HepG2 (cell line): ENCODE results near the gene PSMB3. TPM values are rescaled to one million over a fixed set of nuclear protein-coding genes. Genes with fewer than 3 reads are reported as not detected.
A peak's percentile ranks its signal among the peaks of the same experiment; 100 is the strongest.

Experiments used
- BHLHE40 ChIP-seq: IDR thresholded peaks from 2 replicates; pipeline ENCODE4 v1.6.1; 2011; ENCODE audit warnings: low read length, improper control_type of control experiment
- CBX1 ChIP-seq: IDR thresholded peaks from one replicate; pipeline ENCODE4 v1.6.1; 2016; ENCODE audit warnings: antibody characterized with exemption, low read depth
- CENPX ChIP-seq: sonication (generic); formaldehyde crosslinking; IDR thresholded peaks from 2 replicates; pipeline ENCODE4 v1.9.0; 2021; ENCODE audit warnings: mild to moderate bottlenecking, missing genetic modification reagents, moderate library complexity
- DNMT3B ChIP-seq: conservative IDR thresholded peaks from 2 replicates; pipeline ENCODE4 v1.6.1; 2016; ENCODE audit warnings: missing biosample characterization, control low read depth
- DR1 ChIP-seq: sonication (generic); formaldehyde crosslinking; IDR thresholded peaks from 2 replicates; pipeline ENCODE4 v1.8.0; 2021; ENCODE audit warnings: mild to moderate bottlenecking, missing genetic modification reagents, inconsistent platforms
- KMT2B ChIP-seq: IDR thresholded peaks from 2 replicates; pipeline ENCODE4 v1.6.1; 2016; ENCODE audit warnings: missing genetic modification reagents, missing compliant biosample characterization
- MIXL1 ChIP-seq: IDR thresholded peaks from 2 replicates; pipeline ENCODE4 v1.6.1; 2016
- NFE2L1 ChIP-seq: sonication (generic); formaldehyde crosslinking; IDR thresholded peaks from 2 replicates; pipeline ENCODE4 v1.4.0; 2020; ENCODE audit warnings: missing genetic modification reagents, mild to moderate bottlenecking, borderline replicate concordance
- NR2F2 ChIP-seq: IDR thresholded peaks from 2 replicates; pipeline ENCODE4 v1.6.1; 2012; ENCODE audit warnings: low read depth, inconsistent platforms, borderline replicate concordance
- POLR2AphosphoS2 ChIP-seq: IDR thresholded peaks from 2 replicates; pipeline ENCODE4 v1.6.1; 2011; ENCODE audit warnings: low read depth, low read length, improper control_type of control experiment
- SRSF1 ChIP-seq: fragments of 200-400 bp; formaldehyde crosslinking; optimal IDR thresholded peaks from 2 replicates; pipeline ENCODE3; 2017; ENCODE audit warnings: mild to moderate bottlenecking, low read depth, low read length, moderate library complexity
- ZNF224 ChIP-seq: sonication (generic); formaldehyde crosslinking; IDR thresholded peaks from 2 replicates; pipeline ENCODE4 v1.5.0; 2020; ENCODE audit warnings: mild to moderate bottlenecking, missing genetic modification reagents
- ZNF350 ChIP-seq: sonication (generic); formaldehyde crosslinking; IDR thresholded peaks from 2 replicates; pipeline ENCODE4 v1.4.0; 2020; ENCODE audit warnings: mild to moderate bottlenecking, low read depth, missing genetic modification reagents, borderline replicate concordance
- ZNF558 ChIP-seq: sonication (generic); formaldehyde crosslinking; IDR thresholded peaks from 2 replicates; pipeline ENCODE4 v1.9.0; 2022; ENCODE audit warnings: mild to moderate bottlenecking, missing genetic modification reagents, borderline replicate concordance
- ZNF672 ChIP-seq: sonication (generic); formaldehyde crosslinking; IDR thresholded peaks from 2 replicates; pipeline ENCODE4 v1.8.1; 2022; ENCODE audit warnings: missing genetic modification reagents
- ZNF749 ChIP-seq: sonication (generic); formaldehyde crosslinking; IDR thresholded peaks from 2 replicates; pipeline ENCODE4 v1.8.0; 2022; ENCODE audit warnings: mild to moderate bottlenecking, missing genetic modification reagents, moderate library complexity, borderline replicate concordance
- ZNF772 ChIP-seq: sonication (generic); formaldehyde crosslinking; IDR thresholded peaks from 2 replicates; pipeline ENCODE4 v1.5.0; 2020; ENCODE audit warnings: mild to moderate bottlenecking, missing genetic modification reagents
- ZNF775 ChIP-seq: sonication (generic); formaldehyde crosslinking; IDR thresholded peaks from 2 replicates; pipeline ENCODE4 v1.4.0; 2020; ENCODE audit warnings: missing genetic modification reagents, mild to moderate bottlenecking, moderate library complexity, borderline replicate concordance
- ZNF790 ChIP-seq: sonication (generic); formaldehyde crosslinking; IDR thresholded peaks from 2 replicates; pipeline ENCODE4 v1.8.0; 2022; ENCODE audit warnings: missing genetic modification reagents, mild to moderate bottlenecking, borderline replicate concordance
- ZNF792 ChIP-seq: IDR thresholded peaks from 2 replicates; pipeline ENCODE4 v1.6.1; 2016
- polyA plus RNA-seq, 8 experiments: library from polyadenylated mRNA; depleted of rRNA in 3 of 8; stranded (reverse) in 7 of 8; unstranded in 1 of 8; fragments of >200 nt; fragmentation: Illumina TruSeq in 4 of 8; extraction: Trizol in 4 of 8; gene quantifications; 2 replicates each; pipeline versions ENCODE4 v1.2.1 to v1.2.3, GENCODE V29; 2011 to 2016; ENCODE audit warnings: low read depth in 4 of 8, missing spikeins in 1 of 8, mixed read lengths in 1 of 8; ENCODE audit not compliant: insufficient read depth in 1 of 8
- total RNA-seq, 5 experiments: library from RNA; depleted of rRNA; stranded (reverse); fragments of >200 nt; fragmentation: Illumina TruSeq; extraction: Trizol; gene quantifications; 2 replicates each; pipeline ENCODE4 v1.2.3, GENCODE V29; 2016; ENCODE audit warnings: low read depth in 1 of 5
- TF ChIP-seq, protein P1 (sequence below), 2 experiments: sonication (generic) in 1 of 2; formaldehyde crosslinking in 1 of 2; IDR thresholded peaks; 2 replicates each; pipeline versions ENCODE4 v1.6.1 to v1.9.0; 2014 to 2022; ENCODE audit warnings: antibody characterized with exemption in 1 of 2, borderline replicate concordance in 1 of 2, inconsistent platforms in 1 of 2, low read depth in 1 of 2, missing genetic modification reagents in 1 of 2
- TF ChIP-seq, protein P2 (sequence below): IDR thresholded peaks from 2 replicates; pipeline ENCODE4 v1.6.1; 2016; ENCODE audit warnings: low read depth, control low read depth
- TF ChIP-seq, protein P3 (sequence below): sonication (generic); formaldehyde crosslinking; IDR thresholded peaks from 2 replicates; pipeline ENCODE4 v1.4.0; 2020; ENCODE audit warnings: missing genetic modification reagents

The PSMB3 gene
- total and polyA plus RNA-seq, 2 of the 13 experiments (the other 11 are each of a cell fraction or from before 2014, with no cell fraction given): 366 to 517 TPM

- no peak for TF ChIP-seq ZNF672 (CRISPR knock-in tag)
- TF ChIP-seq DR1 (CRISPR knock-in tag): no peak
- TF ChIP-seq KMT2B (CRISPR knock-in tag): no peak
- no peak for TF ChIP-seq NFE2L1 (CRISPR knock-in tag)
- TF ChIP-seq ZNF772 (CRISPR knock-in tag): 0 out of 2 replicates have a peak, but pooled peaks have one; percentile 19
- no peak for TF ChIP-seq CBX1
- no peak for TF ChIP-seq SRSF1
- no peak for TF ChIP-seq DNMT3B (CRISPR knock-in tag)
- no peak; the same call in 1 of the 2 replicates for TF ChIP-seq NR2F2
- no peak for TF ChIP-seq POLR2AphosphoS2
- no peak for TF ChIP-seq BHLHE40
- 0 out of 2 replicates have a peak, but pooled peaks have one; percentile 9 for TF ChIP-seq ZNF224
- no peak for TF ChIP-seq CENPX (CRISPR knock-in tag)
- TF ChIP-seq ZNF792 (CRISPR knock-in tag): no peak
- TF ChIP-seq ZNF350 (CRISPR knock-in tag): no peak
- TF ChIP-seq ZNF558 (CRISPR knock-in tag): no peak
- no peak for TF ChIP-seq ZNF749 (CRISPR knock-in tag)
- TF ChIP-seq, protein P1, sequence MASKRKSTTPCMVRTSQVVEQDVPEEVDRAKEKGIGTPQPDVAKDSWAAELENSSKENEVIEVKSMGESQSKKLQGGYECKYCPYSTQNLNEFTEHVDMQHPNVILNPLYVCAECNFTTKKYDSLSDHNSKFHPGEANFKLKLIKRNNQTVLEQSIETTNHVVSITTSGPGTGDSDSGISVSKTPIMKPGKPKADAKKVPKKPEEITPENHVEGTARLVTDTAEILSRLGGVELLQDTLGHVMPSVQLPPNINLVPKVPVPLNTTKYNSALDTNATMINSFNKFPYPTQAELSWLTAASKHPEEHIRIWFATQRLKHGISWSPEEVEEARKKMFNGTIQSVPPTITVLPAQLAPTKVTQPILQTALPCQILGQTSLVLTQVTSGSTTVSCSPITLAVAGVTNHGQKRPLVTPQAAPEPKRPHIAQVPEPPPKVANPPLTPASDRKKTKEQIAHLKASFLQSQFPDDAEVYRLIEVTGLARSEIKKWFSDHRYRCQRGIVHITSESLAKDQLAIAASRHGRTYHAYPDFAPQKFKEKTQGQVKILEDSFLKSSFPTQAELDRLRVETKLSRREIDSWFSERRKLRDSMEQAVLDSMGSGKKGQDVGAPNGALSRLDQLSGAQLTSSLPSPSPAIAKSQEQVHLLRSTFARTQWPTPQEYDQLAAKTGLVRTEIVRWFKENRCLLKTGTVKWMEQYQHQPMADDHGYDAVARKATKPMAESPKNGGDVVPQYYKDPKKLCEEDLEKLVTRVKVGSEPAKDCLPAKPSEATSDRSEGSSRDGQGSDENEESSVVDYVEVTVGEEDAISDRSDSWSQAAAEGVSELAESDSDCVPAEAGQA (IDR thresholded peaks at IDR 0.05; ENCODE audit: low read depth): no peak
- TF ChIP-seq, protein P1 (CRISPR knock-in tag; IDR thresholded peaks at IDR 0.05; ENCODE audit: borderline replicate concordance): no peak
- TF ChIP-seq ZNF790: no peak
- TF ChIP-seq, protein P2, sequence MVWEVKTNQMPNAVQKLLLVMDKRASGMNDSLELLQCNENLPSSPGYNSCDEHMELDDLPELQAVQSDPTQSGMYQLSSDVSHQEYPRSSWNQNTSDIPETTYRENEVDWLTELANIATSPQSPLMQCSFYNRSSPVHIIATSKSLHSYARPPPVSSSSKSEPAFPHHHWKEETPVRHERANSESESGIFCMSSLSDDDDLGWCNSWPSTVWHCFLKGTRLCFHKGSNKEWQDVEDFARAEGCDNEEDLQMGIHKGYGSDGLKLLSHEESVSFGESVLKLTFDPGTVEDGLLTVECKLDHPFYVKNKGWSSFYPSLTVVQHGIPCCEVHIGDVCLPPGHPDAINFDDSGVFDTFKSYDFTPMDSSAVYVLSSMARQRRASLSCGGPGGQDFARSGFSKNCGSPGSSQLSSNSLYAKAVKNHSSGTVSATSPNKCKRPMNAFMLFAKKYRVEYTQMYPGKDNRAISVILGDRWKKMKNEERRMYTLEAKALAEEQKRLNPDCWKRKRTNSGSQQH (CRISPR knock-in tag): no peak
- no peak for TF ChIP-seq MIXL1 (CRISPR knock-in tag)
- TF ChIP-seq, protein P3, sequence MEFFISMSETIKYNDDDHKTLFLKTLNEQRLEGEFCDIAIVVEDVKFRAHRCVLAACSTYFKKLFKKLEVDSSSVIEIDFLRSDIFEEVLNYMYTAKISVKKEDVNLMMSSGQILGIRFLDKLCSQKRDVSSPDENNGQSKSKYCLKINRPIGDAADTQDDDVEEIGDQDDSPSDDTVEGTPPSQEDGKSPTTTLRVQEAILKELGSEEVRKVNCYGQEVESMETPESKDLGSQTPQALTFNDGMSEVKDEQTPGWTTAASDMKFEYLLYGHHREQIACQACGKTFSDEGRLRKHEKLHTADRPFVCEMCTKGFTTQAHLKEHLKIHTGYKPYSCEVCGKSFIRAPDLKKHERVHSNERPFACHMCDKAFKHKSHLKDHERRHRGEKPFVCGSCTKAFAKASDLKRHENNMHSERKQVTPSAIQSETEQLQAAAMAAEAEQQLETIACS: no peak
- no peak for TF ChIP-seq ZNF775 (CRISPR knock-in tag)
Observed at GRCh38 chr17:38750312-38751121, 2.0 kb upstream of the PSMB3 start (continued).
